ENCODE results near the gene USH1C.

USH1C gene

DNA sequence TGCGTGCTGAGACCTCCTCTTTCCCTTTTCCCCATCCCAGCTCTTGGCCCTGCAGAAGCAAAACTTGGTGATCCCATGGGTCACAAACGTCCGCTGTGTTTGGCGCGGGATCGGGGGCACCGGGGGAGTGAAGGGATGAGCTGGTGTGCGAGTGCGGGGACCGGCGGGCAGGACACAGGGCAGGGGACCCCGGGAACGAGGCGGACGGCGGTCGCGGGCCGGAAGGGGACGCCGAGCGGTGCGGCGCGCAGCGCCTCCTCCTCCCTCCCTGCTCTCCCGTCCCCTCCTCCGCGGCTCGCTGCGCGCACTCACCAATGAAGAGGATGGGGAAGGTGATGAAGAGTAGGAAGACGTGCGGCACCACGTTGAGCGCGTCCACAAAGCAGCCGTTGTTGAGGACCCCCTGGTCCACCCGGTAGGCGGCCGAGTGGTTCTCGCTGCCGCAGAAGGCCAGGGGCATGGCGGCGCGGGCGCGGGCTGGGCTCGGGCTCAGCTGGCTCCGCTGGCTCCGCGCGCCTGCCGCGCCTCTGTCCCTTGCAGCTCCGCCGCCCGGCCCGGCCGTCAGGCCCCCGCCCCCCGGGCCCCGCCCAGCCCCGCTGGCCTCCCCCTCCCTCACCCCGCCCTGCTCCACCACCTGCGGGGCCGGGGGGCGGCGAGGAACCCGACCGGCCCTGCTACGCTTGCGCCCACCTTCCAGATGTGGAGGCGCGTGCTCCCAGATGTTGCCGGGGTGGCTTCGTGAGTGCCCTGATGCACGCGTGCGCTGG, 67.7 kb downstream of the USH1C start, which contains the start of gene ABCC8 (continued):
- TF ChIP-seq, protein P1, sequence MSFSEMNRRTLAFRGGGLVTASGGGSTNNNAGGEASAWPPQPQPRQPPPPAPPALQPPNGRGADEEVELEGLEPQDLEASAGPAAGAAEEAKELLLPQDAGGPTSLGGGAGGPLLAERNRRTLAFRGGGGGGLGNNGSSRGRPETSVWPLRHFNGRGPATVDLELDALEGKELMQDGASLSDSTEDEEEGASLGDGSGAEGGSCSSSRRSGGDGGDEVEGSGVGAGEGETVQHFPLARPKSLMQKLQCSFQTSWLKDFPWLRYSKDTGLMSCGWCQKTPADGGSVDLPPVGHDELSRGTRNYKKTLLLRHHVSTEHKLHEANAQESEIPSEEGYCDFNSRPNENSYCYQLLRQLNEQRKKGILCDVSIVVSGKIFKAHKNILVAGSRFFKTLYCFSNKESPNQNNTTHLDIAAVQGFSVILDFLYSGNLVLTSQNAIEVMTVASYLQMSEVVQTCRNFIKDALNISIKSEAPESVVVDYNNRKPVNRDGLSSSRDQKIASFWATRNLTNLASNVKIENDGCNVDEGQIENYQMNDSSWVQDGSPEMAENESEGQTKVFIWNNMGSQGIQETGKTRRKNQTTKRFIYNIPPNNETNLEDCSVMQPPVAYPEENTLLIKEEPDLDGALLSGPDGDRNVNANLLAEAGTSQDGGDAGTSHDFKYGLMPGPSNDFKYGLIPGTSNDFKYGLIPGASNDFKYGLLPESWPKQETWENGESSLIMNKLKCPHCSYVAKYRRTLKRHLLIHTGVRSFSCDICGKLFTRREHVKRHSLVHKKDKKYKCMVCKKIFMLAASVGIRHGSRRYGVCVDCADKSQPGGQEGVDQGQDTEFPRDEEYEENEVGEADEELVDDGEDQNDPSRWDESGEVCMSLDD (tag by site-specific recombination; IDR thresholded peaks at IDR 0.05): no peak
- TF ChIP-seq ZNF621 (tag by site-specific recombination; IDR thresholded peaks at IDR 0.05) (no peak), ZNF843 (tag by site-specific recombination; IDR thresholded peaks at IDR 0.05) (no peak), ZNF701 (tag by site-specific recombination; IDR thresholded peaks at IDR 0.05) (no peak), ZNF23 (tag by site-specific recombination; IDR thresholded peaks at IDR 0.05; ENCODE audit: borderline replicate concordance) (no peak), ZNF19 (tag by site-specific recombination; IDR thresholded peaks at IDR 0.05; ENCODE audit: low read depth) (no peak), ZNF433 (tag by site-specific recombination; IDR thresholded peaks at IDR 0.05; ENCODE audit: low read depth) (no peak), TCF7L2 (IDR thresholded peaks at IDR 0.05; ENCODE audit: borderline replicate concordance, low read depth, low read length) (no peak), ZSCAN23 (tag by site-specific recombination; IDR thresholded peaks at IDR 0.05) (no peak), ZNF239 (tag by site-specific recombination; IDR thresholded peaks at IDR 0.05) (no peak)
- TF ChIP-seq, protein P2, sequence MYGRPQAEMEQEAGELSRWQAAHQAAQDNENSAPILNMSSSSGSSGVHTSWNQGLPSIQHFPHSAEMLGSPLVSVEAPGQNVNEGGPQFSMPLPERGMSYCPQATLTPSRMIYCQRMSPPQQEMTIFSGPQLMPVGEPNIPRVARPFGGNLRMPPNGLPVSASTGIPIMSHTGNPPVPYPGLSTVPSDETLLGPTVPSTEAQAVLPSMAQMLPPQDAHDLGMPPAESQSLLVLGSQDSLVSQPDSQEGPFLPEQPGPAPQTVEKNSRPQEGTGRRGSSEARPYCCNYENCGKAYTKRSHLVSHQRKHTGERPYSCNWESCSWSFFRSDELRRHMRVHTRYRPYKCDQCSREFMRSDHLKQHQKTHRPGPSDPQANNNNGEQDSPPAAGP (tag by site-specific recombination; IDR thresholded peaks at IDR 0.05): peak; percentile 16; the same call in 1 of the 2 replicates

GRCh38 chr11:17475666-17476316, 68.4 kb downstream of the USH1C start:
- H3K36me3 ChIP-seq (ENCODE audit: control insufficient read depth in 2 of 2, insufficient read depth in 1 of 2, low read length in 2 of 2): no peaks in the 10 kb centered on the region
- ChIA-PET POLR2A (interaction anchor here (0.5 kb wide), 1 partner anchor 39 kb away, joined by 12 read pairs; no protein-coding TSS in a partner anchor), CTCF (interaction anchor here (0.7 to 2.6 kb wide), 6 partner anchors 9 to 91 kb away, joined by 3 to 10 read pairs (median 5); partner anchors contain the start of gene KCNJ11)
- H3K27ac ChIP-seq (ENCODE audit: extremely low read depth, low read depth, low read length): no peak overlapping the region
- H3K4me1 ChIP-seq (ENCODE audit: control insufficient read depth, insufficient read depth, low read length): no peaks in the 10 kb centered on the region; the same call in 1 of the 2 replicates
- peak overlapping the region; percentile 64 for H3K4me3 ChIP-seq (ENCODE audit: low read depth, low read length)
- H3K9me3 ChIP-seq (ENCODE audit: control insufficient read depth, insufficient read depth, low read depth, low read length): no peaks in the 10 kb centered on the region
- TF ChIP-seq MYNN (tag by site-specific recombination; IDR thresholded peaks at IDR 0.05; ENCODE audit: borderline replicate concordance) (no peak), KLF1 (tag by site-specific recombination; IDR thresholded peaks at IDR 0.05) (no peak), ZBTB1 (tag by site-specific recombination; IDR thresholded peaks at IDR 0.05) (no peak), KLF16 (tag by site-specific recombination; IDR thresholded peaks at IDR 0.05) (no peak), ZNF292 (tag by site-specific recombination; IDR thresholded peaks at IDR 0.05; ENCODE audit: borderline replicate concordance, low read depth) (no peak), YY2 (tag by site-specific recombination; IDR thresholded peaks at IDR 0.05) (no peak), MZF1 (tag by site-specific recombination; IDR thresholded peaks at IDR 0.05; ENCODE audit: borderline replicate concordance) (no peak), OVOL3 (tag by site-specific recombination; IDR thresholded peaks at IDR 0.05) (no peak), ZNF548 (tag by site-specific recombination; IDR thresholded peaks at IDR 0.05) (no peak), ZNF24 (tag by site-specific recombination; IDR thresholded peaks at IDR 0.05) (no peak)
- TF ChIP-seq, protein P3, sequence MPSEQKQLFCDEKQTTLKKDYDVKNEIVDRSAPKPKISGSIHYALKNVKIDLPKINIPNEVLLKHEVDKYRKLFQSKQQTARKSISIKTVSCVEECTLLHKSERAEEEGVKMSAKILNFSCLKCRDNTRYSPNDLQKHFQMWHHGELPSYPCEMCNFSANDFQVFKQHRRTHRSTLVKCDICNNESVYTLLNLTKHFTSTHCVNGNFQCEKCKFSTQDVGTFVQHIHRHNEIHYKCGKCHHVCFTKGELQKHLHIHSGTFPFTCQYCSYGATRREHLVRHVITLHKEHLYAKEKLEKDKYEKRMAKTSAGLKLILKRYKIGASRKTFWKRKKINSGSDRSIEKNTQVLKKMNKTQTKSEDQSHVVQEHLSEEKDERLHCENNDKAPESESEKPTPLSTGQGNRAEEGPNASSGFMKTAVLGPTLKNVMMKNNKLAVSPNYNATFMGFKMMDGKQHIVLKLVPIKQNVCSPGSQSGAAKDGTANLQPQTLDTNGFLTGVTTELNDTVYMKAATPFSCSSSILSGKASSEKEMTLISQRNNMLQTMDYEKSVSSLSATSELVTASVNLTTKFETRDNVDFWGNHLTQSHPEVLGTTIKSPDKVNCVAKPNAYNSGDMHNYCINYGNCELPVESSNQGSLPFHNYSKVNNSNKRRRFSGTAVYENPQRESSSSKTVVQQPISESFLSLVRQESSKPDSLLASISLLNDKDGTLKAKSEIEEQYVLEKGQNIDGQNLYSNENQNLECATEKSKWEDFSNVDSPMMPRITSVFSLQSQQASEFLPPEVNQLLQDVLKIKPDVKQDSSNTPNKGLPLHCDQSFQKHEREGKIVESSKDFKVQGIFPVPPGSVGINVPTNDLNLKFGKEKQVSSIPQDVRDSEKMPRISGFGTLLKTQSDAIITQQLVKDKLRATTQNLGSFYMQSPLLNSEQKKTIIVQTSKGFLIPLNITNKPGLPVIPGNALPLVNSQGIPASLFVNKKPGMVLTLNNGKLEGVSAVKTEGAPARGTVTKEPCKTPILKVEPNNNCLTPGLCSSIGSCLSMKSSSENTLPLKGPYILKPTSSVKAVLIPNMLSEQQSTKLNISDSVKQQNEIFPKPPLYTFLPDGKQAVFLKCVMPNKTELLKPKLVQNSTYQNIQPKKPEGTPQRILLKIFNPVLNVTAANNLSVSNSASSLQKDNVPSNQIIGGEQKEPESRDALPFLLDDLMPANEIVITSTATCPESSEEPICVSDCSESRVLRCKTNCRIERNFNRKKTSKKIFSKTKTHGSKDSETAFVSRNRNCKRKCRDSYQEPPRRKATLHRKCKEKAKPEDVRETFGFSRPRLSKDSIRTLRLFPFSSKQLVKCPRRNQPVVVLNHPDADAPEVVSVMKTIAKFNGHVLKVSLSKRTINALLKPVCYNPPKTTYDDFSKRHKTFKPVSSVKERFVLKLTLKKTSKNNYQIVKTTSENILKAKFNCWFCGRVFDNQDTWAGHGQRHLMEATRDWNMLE (tag by site-specific recombination; conservative IDR thresholded peaks at IDR 0.05; ENCODE audit: low read depth): no peak
